T-helper 22 cell (primary cell): ENCODE data around the gene RABGAP1.

Source experiments
- DNase-seq: peaks from one replicate; pipeline ENCODE4 v3.0.0-alpha.2; 2020; ENCODE audit warnings: low read depth

Gene RABGAP1

GRCh38 chr9:123111427-123112014, 170.7 kb downstream of the RABGAP1 start:
- DNase-seq, result no peak

DNA sequence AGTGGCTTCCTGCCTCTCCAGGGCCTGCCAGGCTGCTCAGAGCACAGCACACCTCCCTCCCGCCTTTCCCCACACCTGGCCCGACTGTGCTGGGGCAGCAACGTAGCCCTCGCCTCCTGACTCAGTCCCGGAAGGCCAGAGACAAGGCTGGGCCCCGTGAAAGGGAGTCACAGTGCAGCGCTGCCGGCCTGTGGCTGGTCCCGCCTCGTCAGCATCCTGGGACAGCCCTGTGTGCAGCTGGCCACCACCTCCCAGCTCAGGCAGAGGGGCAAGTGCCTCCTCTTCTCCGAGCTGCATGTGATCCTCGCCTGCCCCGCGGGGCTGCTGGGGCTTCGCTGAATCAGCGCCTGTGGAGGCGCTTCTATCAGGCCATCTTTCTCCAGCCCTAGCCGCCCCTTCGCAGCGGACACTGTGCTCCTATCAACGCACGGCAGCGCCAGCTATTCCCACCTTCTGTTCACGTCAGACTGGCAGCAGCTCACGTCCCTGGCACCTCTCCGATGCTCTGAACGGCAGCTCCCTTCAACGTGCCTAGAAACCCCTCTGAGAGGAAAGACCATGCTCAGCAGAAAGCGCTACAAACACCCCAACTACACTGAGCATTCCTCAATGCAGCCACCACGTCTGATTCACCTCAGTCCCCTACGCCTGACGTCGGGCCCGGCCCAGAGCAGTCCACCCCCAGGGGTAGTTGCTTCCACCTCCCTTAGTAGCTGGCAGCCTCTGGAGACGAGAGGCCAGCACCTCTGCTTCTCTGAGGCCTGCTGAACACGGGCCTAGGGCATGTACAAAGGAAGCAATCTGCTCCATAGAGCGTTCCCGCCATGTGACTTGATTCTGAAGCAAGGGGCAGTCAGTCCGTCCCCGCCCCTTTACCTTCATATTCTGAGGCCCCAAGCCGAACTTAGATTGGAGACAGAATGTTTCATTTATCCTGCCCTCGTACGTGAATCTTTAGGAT, 171.5 kb downstream of the RABGAP1 start:
- no peak for DNase-seq

DNA sequence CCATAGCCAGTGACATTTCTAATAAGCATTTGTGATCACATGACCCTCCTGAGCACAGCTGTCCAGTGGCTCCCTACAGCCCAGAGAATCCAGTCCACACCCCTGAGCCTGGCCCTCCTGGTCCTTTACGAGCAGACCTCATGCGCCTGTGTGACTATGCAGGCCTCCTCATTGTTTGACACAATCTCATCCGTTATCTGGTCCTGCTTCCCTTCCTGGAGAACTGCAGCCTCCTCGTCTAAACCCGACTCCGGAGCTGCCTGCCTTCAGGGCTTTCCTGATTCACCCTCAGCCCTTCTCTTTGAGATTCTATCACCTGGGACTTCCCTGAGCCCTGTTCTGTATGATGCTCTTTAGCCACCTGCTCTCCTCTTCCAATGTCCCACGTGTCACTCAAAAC, 172.4 kb downstream of the RABGAP1 start:
- DNase-seq, result no peak

GRCh38 chr9:123115146-123115913, 174.5 kb downstream of the RABGAP1 start:
- no peak for DNase-seq

- DNase-seq, result no peak
Observed at GRCh38 chr9:123116036-123116435, 175.2 kb downstream of the RABGAP1 start.

- DNase-seq, result no peak
Observed at GRCh38 chr9:123119566-123119965, 178.7 kb downstream of the RABGAP1 start.

DNA sequence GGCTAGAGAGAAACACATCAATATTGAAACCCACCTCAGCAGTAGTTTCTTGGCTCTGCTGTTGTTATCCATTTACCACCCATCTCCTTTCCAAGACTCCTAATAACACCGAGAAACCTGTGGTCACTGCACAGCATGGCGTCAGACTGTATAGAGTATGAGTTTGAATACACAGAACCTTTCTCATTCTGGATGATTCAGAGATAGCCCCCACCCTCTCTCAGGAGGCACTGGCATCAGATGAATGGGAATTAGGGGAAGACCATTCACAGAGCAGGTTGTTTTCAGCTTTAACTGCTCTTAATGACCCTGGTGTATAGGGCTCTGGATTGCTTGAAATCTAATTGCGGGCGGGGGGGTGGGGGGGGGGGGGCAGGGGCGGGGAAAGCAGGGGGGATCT, 179.3 kb downstream of the RABGAP1 start:
- no peak for DNase-seq

DNA sequence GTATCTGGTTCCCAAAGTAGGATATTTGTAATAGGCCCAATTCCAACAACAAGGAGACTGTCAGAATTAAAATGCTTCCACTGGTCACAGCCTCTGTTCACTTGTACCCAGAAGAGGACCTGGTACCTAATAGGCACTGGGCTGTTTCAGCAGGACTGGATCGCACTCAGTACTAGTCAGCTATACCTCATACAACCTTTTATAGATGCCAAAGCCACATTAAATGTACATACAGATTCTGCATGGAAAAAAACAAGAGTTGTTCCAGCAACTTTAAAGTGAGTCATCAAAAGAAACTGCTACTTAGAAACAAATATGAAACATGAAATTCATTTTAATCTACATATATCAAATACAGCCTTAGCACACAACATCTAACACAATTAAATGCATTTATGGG, 180.1 kb downstream of the RABGAP1 start:
- DNase-seq, result no peak

DNA sequence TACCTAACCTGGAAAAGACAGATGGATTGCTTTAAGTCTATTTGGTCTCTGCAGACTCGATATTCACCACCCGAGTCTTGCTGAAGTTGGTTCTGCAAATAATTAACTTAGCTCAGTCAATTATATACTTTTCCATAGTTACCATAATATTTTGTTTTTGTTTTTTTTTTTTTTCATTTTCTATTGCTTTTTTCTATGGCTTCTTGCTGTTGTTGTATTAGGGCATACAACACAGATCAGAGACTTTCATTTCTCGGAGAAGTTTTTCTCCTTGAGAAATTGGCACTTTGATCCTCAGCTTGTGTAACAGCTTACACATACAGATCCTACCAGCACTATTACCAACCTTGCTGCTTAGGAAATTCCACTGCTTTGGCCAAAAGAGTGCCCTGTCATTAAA, 180.6 kb downstream of the RABGAP1 start:
- DNase-seq, result no peak

DNA sequence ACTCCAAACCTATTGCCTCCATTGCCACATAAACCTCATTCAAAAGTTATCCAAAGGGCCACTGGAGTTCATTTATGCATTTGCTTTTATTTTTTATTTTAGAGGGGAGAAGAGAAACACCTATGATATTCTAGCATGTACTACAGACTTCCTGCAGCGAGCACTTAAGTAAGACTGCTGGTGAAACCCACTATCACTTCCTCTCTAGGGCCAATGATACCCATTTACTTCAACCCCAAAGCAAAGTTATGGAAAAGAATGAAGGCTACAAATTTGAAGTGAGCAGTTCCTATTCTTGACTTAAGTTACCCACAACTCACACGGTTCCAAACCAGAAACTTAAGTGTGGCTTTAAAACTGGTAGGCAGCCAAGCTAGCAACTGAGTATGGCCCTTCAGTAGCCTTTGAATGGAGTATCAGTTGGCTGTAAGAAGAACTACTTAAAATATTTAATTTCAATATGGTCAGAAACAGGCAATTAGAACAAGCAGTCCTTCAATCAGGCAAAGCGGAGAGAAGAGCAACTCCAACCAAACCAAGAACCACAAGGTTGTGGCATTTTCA, 186.8 kb downstream of the RABGAP1 start:
- no peak for DNase-seq

GRCh38 chr9:123128591-123128990, 187.8 kb downstream of the RABGAP1 start:
- no peak for DNase-seq

DNA sequence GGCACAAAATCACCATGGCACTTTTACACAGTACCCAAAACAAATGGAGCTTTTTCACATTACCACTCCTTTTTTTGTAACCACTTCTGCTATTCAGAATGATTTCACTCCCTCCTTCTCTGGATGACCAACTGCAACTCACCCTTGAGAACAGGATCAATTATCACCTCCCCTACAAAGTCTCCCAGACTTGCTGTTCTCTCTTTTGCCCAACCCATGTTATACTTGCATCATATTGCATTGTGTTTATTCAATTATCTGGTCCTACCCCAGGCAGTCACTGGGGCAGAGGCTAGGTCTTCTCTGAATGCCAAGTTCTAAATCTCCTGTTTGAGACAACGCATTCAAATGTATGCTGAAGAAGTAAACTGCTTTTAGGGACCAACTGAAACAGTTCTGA, 188.6 kb downstream of the RABGAP1 start:
- no peak for DNase-seq

DNA sequence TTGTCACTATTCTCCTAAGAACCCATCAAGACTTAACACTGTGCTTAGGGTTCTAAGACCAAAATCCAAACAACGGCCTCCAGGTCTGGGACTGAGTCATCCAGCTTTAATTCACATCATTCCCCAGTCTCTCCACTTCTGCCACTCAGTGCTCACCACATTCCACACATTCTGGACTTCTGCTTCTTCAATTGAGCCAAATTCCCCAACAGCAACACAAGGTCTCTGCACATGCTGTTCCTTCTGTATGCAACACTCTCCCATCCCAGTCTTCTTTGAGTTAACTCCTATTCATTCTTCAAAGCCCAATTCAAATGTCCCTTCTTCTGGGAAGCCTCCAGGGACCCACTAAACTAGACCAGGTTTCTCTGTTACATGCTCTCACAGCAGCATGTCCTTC, 190.4 kb downstream of the RABGAP1 start:
- no peak for DNase-seq

DNA sequence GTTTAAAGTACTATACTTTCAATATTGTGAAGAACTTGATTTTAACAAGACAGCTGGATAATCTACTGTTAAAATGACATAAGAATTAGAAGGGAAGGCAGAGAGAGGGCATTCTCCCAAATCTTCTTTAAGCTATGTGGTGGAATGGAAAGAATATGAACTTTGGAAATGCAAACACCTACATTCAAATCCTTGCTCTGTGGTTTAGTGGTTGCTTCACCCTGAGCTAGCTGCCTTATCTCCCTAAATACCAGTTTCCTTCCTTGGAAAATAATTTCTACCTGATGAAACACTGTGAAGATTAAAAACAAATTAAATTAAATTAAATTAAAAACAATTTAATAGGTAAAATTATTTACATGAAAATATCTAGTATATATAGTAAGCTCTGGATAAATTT, 191.2 kb downstream of the RABGAP1 start:
- DNase-seq, result no peak

GRCh38 chr9:123132696-123133095, 191.9 kb downstream of the RABGAP1 start:
- DNase-seq, result no peak

- no peak for DNase-seq
Observed at GRCh38 chr9:123135430-123135829, 194.6 kb downstream of the RABGAP1 start.

- no peak for DNase-seq
Observed at GRCh38 chr9:123138163-123138562, 197.3 kb downstream of the RABGAP1 start.

DNA sequence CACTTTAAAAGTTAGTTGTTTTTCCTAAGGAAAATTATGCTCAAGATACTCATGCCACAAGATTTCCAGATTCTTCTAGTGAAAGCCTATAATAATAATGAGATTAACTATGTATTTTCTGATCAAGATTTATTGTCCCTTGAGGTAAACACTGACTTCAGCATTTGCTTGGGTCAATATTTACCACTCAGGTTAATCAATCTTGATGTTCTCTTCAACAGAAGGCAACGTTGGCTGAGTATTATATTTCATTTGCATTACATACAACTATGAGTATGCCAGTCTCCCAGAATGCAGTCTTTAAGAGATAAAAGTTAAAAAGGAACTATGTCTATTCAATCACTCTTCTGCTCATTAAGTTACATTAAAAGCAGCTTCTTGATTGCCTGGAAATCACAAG, 208.2 kb downstream of the RABGAP1 start:
- DNase-seq, result no peak

- DNase-seq, result no peak
Observed at GRCh38 chr9:123150708-123151503, 210.1 kb downstream of the RABGAP1 start.
